GM19468 (cell line): Measurements from ENCODE around the gene JPH3.
A peak's percentile ranks its signal among the peaks of the same experiment; 100 is the strongest.

ENCODE experiments used
- ATAC-seq: cut with Tn5 transposase; IDR thresholded peaks from one replicate; pipeline ENCODE4 v1.9.1; 2021; ENCODE audit warnings: mild to moderate bottlenecking, moderate library complexity, moderate number of reproducible peaks; ENCODE audit not compliant: unreplicated experiment; ENCODE audit errors: extremely low read depth

Gene JPH3

GRCh38 chr16:87689956-87690465 lies 87.7 kb downstream of the JPH3 start:
- no peak for ATAC-seq

- ATAC-seq, result no peak
Measured at GRCh38 chr16:87690911-87691685, 88.8 kb downstream of the JPH3 start.

GRCh38 chr16:87691686-87692079 lies 89.4 kb downstream of the JPH3 start:
- no peak for ATAC-seq

- ATAC-seq, result no peak
Measured at GRCh38 chr16:87692176-87692575, 89.9 kb downstream of the JPH3 start.

GRCh38 chr16:87692756-87693155 lies 90.4 kb downstream of the JPH3 start:
- ATAC-seq, result no peak

GRCh38 chr16:87693827-87694226 lies 91.5 kb downstream of the JPH3 start:
- no peak for ATAC-seq

- no peak for ATAC-seq
Measured at GRCh38 chr16:87694441-87695125, 92.3 kb downstream of the JPH3 start.

- no peak for ATAC-seq
Measured at GRCh38 chr16:87695534-87695933, 93.2 kb downstream of the JPH3 start.

- ATAC-seq, result no peak
Measured at GRCh38 chr16:87696726-87697125, 94.4 kb downstream of the JPH3 start.

GRCh38 chr16:87697256-87697655 lies 94.9 kb downstream of the JPH3 start:
- ATAC-seq, result no peak

- ATAC-seq, result no peak
Measured at GRCh38 chr16:87697792-87698191, 95.5 kb downstream of the JPH3 start.

GRCh38 chr16:87698241-87698640 lies 95.9 kb downstream of the JPH3 start:
- ATAC-seq, result no peak

GRCh38 chr16:87698676-87699199 lies 96.4 kb downstream of the JPH3 start:
- no peak for ATAC-seq

- no peak for ATAC-seq
Measured at GRCh38 chr16:87700406-87701077, 98.2 kb downstream of the JPH3 start.

- ATAC-seq, result no peak
Measured at GRCh38 chr16:87701078-87701460, 98.8 kb downstream of the JPH3 start.

- ATAC-seq, result no peak
Measured at GRCh38 chr16:87701505-87701921, 99.2 kb downstream of the JPH3 start.

- peak; percentile 40 for ATAC-seq
Measured at GRCh38 chr16:87702325-87702811, 100.1 kb downstream of the JPH3 start.

GRCh38 chr16:87703071-87703470 lies 100.8 kb downstream of the JPH3 start:
- ATAC-seq, result no peak

- no peak for ATAC-seq
Measured at GRCh38 chr16:87703835-87704375, 101.6 kb downstream of the JPH3 start.

GRCh38 chr16:87704754-87705353 lies 102.5 kb downstream of the JPH3 start:
- no peak for ATAC-seq
